ENCODE measurements around the gene KANTR. TPM values are rescaled to one million over a fixed set of nuclear protein-coding genes. Genes with fewer than 3 reads are reported as not detected.

KANTR gene
- total RNA-seq, 1 donor from 2014 or later, result 31.4 TPM

DNA sequence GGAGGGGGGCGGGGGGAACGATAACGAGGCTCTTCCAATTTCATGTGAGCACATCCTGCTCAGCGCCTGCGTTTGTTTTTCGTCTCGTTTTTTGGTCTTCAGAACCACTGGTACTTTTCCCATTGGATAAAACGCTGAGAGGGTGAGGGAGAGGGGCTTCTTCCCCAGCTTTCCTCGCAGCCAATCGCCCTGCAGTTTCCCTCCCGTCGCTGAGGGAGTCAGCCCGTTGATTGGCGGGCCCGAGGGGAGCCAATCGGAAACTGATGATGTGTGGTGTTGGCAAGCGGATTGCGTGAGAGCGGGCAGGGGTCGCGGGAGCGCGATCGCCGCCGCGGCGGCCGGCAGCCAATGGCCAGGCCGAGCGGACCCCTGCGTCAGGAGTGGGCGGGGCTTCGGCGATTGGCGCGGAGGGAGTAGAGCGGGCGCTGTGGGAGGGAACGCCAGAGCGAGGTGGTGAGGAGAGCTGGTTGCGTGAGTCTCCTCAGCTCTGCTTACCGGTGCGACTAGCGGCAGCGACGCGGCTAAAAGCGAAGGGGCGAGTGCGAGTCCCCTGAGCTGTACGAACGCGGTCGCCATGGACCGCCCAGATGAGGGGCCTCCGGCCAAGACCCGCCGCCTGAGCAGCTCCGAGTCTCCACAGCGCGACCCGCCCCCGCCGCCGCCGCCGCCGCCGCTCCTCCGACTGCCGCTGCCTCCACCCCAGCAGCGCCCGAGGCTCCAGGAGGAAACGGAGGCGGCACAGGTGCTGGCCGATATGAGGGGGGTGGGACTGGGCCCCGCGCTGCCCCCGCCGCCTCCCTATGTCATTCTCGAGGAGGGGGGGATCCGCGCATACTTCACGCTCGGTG is 11.8 kb upstream of the KANTR start, which contains the start of gene TSPYL2:
TSS of gene TSPYL2 (plus strand) at position 443 of the 848 bp plus-strand sequence. CDS start at position 575, 132 bp downstream.
- DNase-seq, result peak; percentile 90

DNA sequence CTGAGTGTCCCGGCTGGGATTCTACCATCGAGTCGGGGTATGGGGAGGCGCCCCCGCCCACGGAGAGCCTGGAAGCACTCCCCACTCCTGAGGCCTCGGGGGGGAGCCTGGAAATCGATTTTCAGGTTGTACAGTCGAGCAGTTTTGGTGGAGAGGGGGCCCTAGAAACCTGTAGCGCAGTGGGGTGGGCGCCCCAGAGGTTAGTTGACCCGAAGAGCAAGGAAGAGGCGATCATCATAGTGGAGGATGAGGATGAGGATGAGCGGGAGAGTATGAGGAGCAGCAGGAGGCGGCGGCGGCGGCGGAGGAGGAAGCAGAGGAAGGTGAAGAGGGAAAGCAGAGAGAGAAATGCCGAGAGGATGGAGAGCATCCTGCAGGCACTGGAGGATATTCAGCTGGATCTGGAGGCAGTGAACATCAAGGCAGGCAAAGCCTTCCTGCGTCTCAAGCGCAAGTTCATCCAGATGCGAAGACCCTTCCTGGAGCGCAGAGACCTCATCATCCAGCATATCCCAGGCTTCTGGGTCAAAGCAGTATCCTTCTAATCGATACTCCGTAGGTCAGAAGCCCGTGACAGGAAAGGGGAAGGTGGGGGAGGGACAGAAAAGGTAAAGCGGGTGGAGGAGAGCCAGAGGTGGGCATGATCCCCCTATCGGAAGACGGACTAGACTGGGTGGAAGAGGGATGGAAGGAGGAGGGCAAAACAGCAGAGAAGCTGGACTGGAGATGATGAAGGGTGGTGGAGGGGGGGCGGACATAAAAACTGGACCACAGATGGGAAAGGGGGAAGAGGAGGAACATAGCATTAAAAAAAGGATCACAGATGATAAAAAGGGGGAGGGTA is 10.9 kb upstream of the KANTR start:
- no peak for DNase-seq

DNA sequence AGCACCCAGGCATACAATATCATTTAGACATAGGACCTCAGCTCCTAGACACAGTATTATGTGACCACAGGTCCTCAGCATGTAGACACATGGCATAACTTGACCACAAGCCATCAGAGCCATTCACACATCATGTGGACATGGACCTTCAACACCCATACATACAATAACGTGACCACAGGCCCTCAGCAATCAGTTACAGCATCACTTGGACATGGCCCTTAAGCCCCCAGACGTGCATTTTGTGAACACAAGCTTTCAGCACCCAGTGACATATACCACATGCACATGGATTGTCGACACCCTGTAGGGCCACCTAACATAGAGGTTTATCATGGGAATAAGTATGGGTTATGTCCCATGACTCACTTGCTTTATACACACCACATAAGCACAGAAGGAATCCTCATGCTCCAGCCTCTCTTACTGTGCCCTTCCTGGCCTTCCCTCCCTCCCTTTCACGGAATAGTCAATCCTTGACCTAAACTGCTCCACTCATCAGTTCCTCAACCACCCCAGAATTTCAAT is 9.8 kb upstream of the KANTR start:
- DNase-seq, result no peak

DNA sequence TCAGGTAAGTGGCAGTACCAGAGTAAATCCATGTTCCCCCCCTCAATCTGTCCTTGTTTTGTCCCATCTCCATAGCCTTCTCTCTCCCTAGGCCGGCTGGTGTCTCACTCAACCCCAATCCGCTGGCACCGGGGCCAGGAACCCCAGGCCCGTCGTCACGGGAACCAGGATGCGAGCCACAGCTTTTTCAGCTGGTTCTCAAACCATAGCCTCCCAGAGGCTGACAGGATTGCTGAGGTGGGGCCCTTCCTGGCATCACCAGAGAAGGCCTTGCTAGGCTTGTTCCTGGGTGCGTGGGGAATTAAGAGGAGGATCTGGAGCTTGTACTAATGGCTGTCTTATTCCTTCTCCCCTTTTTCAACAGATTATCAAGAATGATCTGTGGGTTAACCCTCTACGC is 9.1 kb upstream of the KANTR start:
- no peak for DNase-seq

DNA sequence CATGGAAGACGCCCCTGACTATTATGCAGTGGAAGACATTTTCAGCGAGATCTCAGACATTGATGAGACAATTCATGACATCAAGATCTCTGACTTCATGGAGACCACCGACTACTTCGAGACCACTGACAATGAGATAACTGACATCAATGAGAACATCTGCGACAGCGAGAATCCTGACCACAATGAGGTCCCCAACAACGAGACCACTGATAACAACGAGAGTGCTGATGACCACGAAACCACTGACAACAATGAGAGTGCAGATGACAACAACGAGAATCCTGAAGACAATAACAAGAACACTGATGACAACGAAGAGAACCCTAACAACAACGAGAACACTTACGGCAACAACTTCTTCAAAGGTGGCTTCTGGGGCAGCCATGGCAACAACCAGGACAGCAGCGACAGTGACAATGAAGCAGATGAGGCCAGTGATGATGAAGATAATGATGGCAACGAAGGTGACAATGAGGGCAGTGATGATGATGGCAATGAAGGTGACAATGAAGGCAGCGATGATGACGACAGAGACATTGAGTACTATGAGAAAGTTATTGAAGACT is 8.2 kb upstream of the KANTR start:
- no peak for DNase-seq

DNA sequence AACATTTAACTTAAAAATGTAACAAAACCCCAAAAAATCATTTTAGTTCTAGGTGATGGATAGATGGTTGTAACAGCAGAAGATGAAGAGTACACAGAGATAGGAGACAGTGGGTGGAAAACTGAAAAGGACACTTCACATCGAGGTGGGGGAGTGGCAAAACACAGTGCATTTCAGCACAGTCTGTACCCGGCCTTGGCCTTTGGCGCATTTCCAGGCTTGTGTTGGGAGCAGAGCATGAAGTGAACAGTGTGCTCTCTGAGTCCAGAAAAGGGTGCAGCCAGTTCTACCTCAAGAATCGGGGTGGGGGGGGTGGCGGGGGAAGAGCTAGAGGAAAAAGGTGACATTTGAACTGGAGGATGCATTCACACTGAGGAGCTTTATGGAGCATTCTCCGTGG is 7.5 kb upstream of the KANTR start:
- DNase-seq, result no peak

DNA sequence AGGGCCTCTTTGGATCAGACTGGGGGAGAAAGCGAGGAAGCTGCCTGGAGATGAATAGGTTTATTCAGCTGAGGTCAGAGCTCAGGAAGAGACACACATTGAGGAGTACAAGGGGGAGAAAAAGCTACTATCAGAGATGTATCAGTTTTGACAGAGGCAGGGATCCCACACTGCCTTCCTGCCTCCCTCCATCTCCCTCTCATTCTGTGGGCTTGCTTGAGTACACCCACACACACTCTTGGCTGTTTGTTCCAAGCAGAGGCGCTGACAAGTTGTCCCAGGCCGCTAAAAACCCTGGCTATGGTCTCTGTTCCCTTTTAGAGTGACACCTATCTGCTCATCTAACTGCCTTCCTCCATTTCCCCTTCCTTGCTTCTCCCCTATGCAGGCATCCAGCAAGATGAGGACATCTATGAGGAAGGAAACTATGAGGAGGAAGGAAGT is 6.5 kb upstream of the KANTR start:
- no peak for DNase-seq

DNA sequence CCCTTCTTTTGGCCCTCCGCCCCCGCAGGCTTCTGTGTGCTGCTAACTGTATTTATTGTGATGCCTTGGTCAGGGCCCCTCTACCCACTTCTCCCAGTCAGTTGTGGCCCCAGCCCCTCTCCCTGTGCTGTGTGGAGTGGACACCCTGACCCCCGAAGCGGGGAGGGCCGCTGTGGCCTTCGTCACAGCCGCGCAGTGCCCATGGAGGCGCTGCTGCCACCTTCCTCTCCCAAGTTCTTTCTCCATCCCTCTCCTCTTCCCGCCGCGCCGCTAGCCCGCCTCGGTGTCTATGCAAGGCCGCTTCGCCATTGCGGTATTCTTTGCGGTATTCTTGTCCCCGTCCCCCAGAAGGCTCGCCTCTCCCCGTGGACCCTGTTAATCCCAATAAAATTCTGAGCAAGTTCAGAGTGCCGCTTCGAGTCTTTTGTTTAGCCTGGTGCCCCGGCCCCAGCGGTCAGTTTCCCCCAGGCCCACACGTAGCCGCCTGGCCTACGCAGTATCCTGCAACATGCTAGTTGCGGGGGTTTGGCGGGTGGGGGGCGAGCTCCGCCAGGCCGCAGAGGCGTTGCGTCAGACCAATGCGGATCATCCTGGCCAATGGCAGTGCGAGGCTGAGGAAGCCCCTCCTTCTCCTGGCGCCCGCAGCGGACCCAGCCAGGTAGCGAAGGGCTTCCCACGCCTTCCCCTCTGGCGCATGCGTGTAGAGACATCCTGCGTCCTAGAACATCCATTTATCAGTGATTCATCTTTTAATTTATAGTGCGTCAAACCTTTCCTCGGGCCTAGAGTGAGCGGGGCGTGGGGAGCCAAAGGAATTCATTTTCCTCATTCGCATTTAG is 5.6 kb upstream of the KANTR start:
- peak; percentile 60 for DNase-seq

DNA sequence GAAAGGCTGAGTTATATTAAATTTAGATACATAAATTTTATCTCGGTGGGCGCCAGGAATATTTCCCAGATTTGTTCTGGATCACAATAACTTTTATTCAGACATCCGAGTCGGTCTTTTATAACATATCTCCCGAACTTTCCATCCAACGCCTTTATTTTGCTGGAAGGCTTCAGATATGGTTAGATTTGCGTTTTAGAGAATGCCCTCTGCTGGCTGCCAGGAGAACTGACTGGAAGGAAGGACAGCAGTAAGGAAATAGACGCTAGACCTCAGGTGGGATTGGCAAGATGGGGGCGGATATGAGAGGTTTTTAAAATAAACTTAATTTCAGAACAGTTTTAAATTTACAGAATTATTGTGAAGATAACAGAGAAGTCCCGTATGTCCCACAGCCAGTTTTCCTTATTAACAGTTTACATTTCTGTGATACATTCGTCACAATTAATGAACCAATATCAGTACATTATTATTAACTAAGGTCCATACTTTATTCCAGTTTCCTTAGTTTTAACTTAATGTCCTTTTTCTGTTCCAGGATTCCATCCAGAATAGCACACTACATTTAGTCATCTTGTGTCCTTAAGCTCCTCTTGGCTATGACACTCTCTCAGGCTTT is 4.6 kb upstream of the KANTR start:
- no peak for DNase-seq

DNA sequence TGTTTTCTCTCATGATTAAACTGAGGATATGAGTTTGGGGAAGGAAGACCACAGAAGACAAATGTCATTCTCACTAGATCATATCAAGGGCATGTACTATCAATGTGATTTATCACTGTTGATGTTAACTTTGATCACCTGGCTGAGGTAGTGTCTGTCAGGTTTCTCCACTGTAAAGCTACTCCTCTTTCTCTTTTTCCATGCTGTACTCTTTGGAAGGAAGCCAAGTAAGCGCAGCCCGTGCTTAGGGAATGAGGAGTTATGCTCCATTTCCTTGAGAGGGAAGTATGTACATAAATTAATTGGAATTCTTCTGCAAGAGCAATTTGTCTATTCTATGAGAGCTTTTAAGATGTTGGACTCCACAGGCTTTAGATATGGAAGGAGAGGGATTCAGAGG is 4.0 kb upstream of the KANTR start:
- DNase-seq, result no peak

DNA sequence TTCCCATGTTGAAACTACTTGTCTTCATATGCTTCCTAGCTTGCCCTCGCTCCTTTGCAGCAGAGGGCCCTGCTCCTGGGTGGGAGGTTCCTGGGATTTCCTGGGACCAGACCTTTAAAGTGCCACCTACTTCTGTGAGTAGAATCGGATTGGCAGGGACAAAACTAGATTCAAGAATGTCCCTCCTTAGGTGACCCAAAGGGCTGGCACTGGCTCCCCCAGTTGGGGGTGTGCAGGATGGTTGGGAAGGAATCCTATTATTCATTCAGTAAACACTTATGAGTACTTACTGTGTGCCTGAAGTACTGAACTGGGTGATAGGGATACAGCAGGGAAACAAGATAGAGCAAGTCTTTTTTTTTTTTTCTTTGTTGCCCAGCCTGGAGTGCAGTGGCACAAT is 2.6 kb upstream of the KANTR start:
- no peak for DNase-seq

DNA sequence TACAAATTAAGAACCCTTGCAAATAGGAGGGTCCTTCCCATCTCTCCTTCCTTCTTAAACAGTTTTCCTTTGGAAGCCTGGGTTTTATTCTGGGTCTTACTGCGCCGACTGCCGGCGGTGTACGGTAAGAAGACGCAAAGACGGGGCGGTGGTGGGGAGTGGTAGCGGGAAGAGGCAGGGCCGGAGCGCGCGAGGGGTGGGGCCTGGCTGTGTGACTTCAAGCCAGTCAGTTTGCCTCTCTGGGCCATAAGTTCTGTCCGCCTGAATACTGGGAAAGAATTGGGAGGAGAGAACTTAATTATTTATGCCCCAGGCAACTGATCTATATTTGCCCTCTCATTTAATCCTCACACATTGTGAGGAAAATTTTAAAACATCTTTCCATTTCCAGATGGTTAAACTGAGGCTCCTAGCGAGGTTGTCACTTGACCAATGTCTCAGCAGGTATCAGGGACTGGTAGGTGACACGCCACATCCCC is 726 bp upstream of the KANTR start:
- DNase-seq, result peak; percentile 11

DNA sequence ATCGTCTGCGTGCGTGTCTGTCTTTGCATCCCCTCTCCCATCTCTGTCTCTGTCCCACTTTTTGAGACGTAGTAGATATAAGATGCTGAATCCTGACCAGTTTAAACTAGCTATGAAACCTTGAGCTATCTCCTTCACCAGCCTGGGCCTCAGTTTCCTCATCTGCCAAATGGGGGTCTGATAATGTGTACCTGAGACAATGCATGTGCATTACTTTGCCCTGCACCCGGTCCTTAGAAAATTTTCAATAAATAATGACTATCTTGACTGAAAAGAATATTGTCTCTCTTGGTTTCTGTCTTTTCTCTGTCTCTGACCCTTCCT is 602 bp downstream of the KANTR start:
- DNase-seq, result no peak

DNA sequence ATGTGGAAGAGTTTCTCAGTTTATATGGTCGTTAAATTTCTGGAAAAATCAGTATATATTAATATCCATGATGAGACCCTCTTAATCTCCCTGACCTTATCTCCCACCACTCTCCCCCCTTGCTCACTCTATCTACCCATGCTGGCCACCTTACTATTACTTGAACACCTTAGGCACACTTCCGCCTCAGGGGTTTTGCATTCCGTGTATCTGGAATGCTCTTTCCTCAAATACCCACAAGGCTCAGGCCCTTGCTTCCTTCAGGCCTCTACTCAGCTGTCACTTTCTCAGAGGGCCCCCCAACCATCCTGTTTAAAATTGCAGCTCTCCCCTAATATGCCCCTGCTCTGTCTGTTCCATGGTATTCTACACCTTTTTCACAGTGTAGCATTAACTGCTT is 1.9 kb downstream of the KANTR start:
- DNase-seq, result no peak

DNA sequence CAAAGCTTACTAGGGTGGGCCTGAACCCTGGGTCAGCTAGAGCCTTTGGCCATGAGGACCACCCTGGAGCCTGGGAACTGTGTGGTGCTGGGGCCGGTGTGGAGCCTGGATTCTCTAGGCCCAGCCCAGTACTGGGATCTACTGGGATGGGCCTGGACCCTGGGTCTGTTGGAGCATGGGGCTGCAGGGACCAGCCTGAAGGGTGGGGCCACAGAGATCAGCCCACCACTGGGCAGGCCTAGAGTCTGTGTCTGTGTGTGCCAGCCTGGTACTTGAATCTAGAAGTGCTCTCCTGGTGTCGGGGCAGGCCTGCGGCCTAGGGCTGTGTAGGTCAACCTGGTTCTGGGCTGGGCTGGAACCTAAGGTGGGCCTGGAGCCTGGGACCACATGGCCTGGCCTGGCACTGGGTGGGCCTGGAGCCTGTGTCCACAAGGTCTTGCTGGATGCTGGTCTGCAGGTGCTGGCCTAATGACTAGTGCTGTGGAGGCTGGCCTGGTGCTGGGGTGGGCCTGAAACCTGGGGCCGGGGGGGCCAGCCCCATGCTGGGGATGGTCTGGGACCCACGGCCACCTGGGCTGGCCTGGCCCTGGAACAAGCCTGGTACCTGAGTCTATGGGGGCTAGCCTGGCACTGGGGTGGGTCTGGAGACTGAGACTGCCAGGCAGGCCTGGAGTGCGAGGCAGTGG is 21.1 kb downstream of the KANTR start:
- no peak for DNase-seq

DNA sequence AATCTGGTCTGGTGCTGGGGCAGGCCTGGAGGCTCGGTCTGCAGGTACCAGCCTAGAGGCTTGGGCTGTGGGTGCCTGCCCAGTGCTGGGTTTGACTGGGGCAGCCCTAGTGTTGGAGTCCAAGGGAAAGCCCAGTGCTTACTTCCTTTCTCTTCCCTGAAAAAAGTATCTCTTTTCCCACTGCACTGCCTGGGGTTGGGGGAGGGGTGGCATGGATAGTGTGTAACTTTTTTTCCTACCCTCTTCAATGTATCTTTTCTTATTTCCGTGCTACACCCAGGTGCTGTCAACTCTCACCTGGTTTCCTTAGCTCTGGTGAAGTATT is 21.6 kb downstream of the KANTR start:
- DNase-seq, result no peak

DNA sequence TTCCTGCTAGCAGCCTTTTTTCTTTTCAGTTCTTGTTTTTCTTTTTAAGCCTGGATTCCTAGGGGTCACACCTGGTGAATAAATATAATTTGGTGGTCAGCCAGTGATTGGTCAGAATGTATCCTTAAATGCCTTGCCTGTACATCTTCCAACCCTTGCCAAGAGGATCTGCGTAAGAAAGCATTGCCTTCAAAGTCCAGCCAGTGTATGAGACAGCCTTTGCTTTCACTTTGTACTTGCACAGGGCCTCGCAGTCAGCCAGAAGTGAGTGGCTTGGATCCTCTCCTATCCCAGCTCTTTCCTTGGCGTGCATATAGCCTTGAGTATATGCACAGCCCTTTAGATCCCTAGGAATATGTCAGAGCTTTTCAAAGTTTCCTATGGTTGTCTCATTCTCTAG is 22.2 kb downstream of the KANTR start:
- no peak for DNase-seq

DNA sequence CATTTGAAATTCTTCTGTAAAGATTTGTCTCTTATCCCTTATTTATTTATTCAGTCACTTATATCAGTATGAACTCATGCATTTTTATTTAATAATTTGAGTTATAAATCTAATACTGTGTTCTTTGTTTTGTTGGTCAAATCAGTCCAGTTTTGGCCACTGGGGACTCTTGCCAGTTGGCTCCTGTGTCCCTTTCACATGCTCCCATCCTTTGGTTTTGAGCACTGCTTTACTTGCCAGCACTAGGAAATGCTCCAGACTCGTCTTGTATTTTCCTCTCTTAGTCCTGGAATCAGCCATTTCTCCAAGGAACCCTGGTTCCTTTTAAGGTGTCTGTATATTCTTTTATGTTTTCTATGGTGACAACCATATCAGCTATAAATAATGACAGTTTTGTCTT is 28.1 kb downstream of the KANTR start:
- no peak for DNase-seq

DNA sequence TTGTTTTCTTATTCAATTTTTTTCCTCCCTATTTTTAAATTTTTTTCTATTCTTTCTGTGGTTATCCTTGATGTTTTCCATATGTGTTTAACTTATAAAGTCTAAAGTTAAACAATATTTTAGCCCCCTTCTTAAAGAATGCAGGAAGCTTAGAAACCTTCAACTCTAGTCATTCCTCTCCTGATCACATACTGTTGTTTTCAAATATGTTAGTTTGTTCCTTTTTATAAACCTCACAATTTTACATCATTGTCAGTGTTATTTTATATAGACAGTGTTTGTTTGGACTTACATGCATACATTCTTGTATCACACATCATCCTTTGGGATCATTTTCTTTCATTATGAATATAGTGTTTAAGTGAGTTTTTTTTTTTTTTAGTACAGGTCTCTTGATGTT is 31.6 kb downstream of the KANTR start:
- no peak for DNase-seq

DNA sequence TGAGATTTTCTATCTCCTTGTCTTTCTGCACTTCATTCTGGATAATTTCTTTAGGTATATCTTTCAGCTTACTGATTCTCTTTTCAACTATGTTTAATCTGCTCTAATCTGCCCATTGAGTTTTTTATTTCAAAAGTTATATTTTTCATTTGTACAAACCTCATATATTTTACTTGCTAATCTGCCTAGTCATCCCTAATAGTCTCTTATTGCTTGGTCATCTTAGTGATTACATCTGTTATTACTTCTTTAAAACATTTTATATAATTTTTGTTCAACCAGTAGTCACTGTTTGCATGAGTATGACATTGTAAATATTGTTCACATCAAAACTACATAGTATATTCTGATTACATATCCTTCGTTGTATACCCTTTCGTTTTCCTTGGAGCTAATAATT is 32.4 kb downstream of the KANTR start:
- no peak for DNase-seq

All from occipital lobe (tissue), 2 donors.